AG04449 (cell line): ENCODE data around the gene TTL.
"Not testable (repeated sequence)": the region's sequence is repeated elsewhere in the genome, so short reads cannot be mapped to it uniquely, and the experiment has no call there.

ENCODE experiments used
- CTCF ChIA-PET: fragments of 350-600 bp; formaldehyde crosslinking; extraction: SDS; loops from one replicate; lab custom pipeline; 2021; ENCODE audit warnings: antibody characterized with exemption; lab: Yijun Ruan, JAX
- POLR2A ChIA-PET: fragments of 400-600, 350-600 bp; formaldehyde crosslinking; extraction: SDS; loops from one replicate; lab custom pipeline; 2020; ENCODE audit warnings: antibody characterized with exemption, inconsistent platforms; lab: Yijun Ruan, JAX
- DNase-seq: peaks from one replicate; pipeline ENCODE4 v3.0.0-alpha.2; 2010; ENCODE audit warnings: low read depth, low spot score
- H3K4me3 ChIP-seq: 2 replicates; pipeline ENCODE4 v1.5.1; 2011; ENCODE audit warnings: low read depth, mild to moderate bottlenecking, control low read depth, low read length
- TF ChIP-seq, protein P1 (sequence below): IDR thresholded peaks from one replicate; pipeline ENCODE4 v1.5.1; 2011; ENCODE audit warnings: mild to moderate bottlenecking, moderate library complexity, low read length, control low read depth, inconsistent platforms; ENCODE audit not compliant: insufficient read depth; ENCODE audit errors: missing control alignments

TTL gene

DNA sequence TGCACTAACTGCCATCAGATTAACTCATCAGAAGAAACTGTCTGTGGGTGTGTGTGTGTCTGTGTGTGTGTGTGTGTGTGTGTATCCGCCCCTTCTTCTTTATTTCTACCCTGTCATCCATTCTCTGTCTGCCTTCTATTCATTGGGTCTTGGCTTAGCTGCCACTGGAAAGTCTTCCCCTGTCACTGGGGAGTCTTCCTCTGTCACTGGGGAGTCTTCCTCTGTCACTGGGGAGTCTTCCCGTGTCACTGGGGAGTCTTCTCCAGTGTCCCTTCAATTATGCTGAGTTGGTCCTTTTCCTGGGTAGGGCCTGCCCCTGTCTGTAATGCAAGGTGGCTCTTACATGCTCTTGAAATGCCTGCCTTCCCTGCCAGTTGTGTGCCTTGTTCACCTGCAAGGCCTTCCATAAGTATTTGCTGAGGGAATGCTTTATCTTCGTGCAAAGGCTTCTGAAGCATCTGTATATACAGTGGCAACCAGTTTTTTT lies 41.4 kb downstream of the TTL start:
- ChIA-PET CTCF (interaction anchor here (0.6 kb wide), 1 partner anchor 97 kb away, joined by 3 read pairs; no protein-coding TSS in a partner anchor), POLR2A (no interaction called here)
- no peak overlapping the region for H3K4me3 ChIP-seq
- no peak for DNase-seq
- TF ChIP-seq, protein P1, sequence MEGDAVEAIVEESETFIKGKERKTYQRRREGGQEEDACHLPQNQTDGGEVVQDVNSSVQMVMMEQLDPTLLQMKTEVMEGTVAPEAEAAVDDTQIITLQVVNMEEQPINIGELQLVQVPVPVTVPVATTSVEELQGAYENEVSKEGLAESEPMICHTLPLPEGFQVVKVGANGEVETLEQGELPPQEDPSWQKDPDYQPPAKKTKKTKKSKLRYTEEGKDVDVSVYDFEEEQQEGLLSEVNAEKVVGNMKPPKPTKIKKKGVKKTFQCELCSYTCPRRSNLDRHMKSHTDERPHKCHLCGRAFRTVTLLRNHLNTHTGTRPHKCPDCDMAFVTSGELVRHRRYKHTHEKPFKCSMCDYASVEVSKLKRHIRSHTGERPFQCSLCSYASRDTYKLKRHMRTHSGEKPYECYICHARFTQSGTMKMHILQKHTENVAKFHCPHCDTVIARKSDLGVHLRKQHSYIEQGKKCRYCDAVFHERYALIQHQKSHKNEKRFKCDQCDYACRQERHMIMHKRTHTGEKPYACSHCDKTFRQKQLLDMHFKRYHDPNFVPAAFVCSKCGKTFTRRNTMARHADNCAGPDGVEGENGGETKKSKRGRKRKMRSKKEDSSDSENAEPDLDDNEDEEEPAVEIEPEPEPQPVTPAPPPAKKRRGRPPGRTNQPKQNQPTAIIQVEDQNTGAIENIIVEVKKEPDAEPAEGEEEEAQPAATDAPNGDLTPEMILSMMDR: no peak

DNA sequence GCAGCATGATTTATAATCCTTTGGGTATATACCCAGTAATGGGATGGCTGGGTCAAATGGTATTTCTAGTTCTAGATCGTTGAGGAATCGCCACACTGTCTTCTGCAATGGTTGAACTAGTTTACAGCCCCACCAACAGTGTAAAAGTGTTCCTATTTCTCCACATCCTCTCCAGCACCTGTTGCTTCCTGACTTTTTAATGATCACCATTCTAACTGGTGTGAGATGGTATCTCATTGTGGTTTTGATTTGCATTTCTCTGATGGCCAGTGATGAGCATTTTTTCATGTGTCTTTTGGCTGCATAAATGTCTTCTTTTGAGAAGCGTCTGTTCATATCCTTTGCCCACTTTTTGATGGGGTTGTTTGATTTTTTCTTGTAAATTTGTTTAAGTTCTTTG lies 42.3 kb downstream of the TTL start:
- H3K4me3 ChIP-seq, CTCF ChIA-PET, DNase-seq, POLR2A ChIA-PET: not testable (repeated sequence)

DNA sequence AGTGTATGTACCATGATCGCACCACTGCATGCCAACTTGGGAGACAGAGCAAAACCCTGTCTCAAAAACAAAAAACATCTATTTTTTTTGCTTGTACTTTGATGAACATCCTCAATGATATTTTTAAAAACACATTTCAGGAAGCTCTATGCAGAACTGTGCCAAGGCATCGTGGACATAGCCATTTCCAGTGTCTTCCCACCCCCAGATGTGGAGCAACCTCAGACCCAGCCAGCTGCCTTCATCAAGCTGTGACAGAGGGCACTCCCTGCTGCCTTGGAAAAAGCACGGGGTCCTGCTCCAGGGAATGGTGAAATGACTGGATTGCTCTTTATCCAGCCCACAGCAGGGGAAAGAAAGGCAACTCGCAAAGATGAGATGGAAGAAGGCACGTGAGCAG lies 46.6 kb downstream of the TTL start:
- POLR2A ChIA-PET: no interaction called here
- no peak for DNase-seq
- CTCF ChIA-PET: no interaction called here
- H3K4me3 ChIP-seq: no peak overlapping the region
- TF ChIP-seq, protein P1: no peak

DNA sequence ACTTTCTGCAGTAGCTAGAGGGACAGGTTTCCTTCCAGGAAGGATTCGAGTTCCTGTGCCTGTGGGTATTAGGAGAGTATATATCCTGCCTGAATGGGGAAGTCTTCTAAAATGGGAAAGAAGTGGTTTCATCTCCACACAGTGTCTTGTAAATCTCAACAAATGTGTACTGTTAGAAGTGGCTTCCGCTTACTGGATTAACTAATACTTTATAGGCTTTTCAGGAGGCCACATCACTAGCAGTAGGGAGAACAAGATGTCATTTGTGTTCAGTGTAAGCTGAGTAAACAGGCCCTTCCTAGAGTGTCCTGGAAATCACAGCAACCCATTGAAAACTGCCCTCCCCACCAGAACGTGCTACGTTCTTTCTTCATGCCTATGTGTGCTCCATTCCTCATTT lies 47.8 kb downstream of the TTL start:
- TF ChIP-seq, protein P1: no peak
- no peak for DNase-seq
- no peak overlapping the region for H3K4me3 ChIP-seq
- ChIA-PET CTCF (no interaction called here), POLR2A (no interaction called here)

DNA sequence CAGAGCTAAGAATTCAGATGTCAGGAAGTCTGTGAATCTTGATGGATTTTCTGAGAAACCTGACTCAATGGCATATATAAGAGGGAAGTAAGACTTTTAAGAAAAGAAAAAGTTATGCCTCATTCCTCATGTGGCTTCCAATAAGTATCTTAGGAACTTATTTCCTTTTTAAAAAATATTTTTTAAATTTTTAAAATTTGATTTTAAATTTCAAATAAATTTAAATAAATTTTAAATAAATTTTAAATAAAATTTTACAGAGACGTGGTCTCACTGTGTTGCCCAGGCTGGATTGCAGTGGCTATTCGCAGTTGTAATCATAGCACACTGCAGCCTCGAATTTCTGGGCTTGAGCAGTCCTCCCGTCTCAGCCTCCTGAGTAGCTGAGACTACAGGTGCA lies 48.8 kb downstream of the TTL start:
- ChIA-PET POLR2A (no interaction called here), CTCF (no interaction called here)
- no peak overlapping the region for H3K4me3 ChIP-seq
- DNase-seq: no peak
- TF ChIP-seq, protein P1: no peak

DNA sequence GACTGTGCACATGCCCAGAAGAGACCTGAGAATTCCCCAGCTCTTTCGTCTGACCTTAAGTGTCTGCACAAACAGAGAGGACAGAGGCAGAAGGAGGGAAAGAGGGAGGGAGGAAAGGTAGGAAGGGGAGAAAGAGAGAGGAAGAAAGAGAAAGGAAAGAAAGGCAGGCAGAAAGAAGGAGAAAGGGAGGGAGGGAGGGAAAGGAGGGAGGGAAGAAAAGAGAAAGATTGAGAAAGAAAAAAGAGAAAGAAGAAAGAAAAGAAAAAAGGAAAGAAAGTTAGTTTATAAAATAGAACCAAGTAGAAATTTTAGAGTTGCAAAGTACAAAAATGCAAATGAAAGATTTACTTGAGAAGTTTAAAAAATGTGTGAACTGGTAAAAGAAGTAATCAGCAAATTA lies 52.9 kb downstream of the TTL start:
- CTCF ChIA-PET: no interaction called here
- H3K4me3 ChIP-seq: no peak overlapping the region
- DNase-seq: no peak
- TF ChIP-seq, protein P1: no peak
- POLR2A ChIA-PET: no interaction called here

DNA sequence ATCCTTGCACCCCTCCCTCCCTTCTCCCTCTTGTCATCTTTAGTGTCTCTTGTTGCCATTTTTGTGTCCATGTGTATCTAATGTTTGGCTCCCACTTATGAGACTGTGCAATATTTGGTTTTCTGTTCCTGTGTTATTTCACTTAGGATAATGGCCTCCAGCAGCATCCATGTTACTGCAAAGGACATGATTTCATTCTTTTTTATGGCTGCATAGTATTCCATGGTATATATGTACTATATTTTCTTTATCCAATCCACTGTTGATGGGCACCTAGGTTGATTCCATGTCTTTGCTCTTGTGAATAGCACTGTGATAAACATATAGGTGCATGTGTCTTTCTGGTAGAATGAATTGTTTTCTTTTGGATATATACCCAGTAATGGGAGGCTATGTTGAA lies 54.7 kb downstream of the TTL start:
- POLR2A ChIA-PET, DNase-seq, H3K4me3 ChIP-seq: not testable (repeated sequence)
- CTCF ChIA-PET: interaction anchor here (0.7 to 1.3 kb wide), 2 partner anchors 46 to 464 kb away, joined by 3 read pairs; no protein-coding TSS in a partner anchor
